Fibroblast of skin of scalp (primary cell): Measurements from ENCODE around the gene GAL3ST2.

Source experiments
- DNase-seq: peaks from one replicate; pipeline ENCODE4 v3.0.0-alpha.2; 2013

Gene GAL3ST2

GRCh38 chr2:241846406-241846805 is 69.8 kb downstream of the GAL3ST2 start:
- DNase-seq = no peak

- DNase-seq = no peak
These were observed 72.4 kb downstream of the GAL3ST2 start for GRCh38 chr2:241848761-241849615.

DNA sequence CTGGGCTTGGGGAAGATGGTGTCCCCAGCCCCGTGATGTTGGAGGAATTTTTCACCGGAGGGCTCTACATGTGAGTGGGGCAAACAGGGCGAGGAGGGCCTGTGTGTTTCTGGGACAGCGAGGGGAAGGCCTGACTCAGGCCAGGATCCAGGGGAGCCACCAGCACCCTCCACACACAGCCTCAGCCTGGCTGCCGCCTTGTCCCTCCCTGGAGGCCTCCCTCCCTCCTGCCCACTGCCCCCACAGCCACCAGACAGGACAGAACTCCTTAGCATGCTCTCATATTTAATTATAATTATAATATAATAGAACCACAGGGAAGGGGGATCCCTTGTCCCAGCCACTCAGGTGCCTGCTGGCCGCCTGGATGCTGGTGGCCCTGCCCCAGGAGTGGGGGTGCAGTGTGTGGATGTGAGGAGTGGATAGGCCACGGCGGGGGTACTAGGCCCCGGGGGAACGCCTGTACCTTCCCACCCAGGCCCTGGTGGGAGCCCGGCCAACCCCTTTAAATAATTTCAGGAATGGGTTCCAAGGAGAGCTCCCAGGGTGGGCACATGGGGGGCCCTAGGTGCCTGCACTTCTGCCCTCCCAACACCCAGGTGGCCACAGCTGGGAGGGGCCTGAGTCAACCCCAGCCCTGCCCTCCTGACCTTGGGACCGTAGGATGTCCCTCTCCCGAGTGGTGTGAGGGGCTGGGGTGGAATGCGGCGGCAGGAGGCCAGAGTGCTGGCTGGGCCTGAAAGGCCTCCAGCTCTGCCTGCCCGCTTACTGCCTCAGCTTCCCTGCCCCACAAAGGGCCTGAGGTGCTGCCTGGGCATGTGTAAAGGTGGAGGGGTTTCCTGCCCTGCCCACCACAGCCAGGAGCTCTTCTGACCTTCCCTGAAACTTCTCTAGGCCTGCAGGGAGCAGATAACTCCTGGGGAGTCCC is 73.3 kb downstream of the GAL3ST2 start:
- no peak for DNase-seq

GRCh38 chr2:241850544-241851324 is 74.1 kb downstream of the GAL3ST2 start:
- no peak for DNase-seq

GRCh38 chr2:241851325-241852115 is 74.9 kb downstream of the GAL3ST2 start:
- DNase-seq = no peak

GRCh38 chr2:241852116-241852980 is 75.7 kb downstream of the GAL3ST2 start:
- DNase-seq = no peak

DNA sequence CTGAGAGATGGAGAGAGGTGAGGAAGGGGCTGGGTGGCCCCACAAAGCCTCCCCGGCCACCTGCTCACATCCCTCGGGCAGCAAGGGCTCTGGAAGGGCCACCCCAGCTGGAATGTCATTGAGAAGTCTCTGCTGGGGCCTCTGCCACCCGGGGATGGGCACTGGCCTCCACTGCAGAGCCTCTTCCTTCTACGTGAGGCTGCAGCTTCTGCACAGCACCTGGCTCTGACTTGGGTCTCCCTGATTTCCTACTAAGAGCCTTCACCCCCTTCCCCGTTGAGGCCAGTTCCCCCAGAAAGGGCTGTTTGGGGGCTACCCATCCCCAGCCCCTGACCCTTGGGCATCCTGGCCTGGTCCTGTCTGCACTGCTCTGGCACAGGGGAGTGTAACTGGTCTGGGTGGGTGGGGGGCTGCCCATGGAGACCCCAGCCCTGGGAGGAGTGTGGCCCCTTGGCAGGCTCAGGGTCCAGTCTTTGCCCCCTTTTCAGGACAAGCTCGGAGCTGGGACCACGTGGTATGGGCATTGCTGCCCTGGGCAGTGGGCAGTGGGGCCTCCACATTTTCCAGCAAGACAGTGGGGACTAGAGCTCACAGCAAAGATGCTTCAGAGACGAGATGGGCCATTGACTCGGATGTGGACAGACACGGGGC is 76.5 kb downstream of the GAL3ST2 start:
- no peak for DNase-seq
